ENCODE measurements around the gene VPS37B. TPM values are rescaled to one million over a fixed set of nuclear protein-coding genes. Genes with fewer than 3 reads are reported as not detected.
A peak's percentile ranks its signal among the peaks of the same experiment; 100 is the strongest.

The VPS37B gene
- total RNA-seq, 4 donors from 2014 or later, result 35.6 to 66.1 (median 63.5) TPM

DNA sequence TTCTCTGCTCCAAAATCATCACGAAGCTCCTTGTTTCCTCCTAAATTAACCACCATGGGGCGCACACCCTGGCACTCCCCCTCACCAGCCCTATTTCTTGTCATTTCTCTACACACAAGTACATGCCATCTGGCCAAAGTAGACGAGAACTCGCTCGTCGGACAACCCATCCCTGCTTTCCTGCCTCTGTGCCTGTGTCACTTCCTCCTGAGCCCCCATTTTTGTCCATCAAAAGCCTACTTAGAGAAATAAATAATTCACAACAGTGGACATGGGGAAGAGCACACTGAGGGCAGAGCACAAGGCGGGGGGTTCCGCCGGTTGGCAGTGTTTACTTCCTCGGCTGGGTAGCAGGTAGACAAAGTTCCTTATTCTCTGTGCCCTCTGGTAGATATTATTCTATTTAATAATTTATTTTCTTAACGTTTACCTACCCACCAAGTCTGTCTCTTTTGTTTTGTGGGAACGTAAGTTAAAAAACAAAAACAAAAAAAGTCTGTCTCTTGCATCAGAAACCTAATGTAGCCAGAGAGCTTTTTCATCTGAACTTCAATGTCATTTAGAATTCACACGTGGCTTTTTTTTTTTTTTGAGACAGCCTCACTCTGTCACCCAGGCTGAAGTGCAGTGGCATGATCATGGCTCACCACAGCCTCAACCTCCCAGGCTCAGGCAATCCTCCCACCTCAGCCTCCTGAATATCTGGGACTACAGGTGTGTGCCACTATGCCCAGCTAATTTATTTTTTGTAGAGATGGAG lies 6.0 kb downstream of the VPS37B start:
- 83 to 84% methylated on average over 13 of the region's 13 CpGs for WGBS, 2 donors
- H3K4me3 ChIP-seq (replicated peaks in 1 of 3), result no peak overlapping the region
- intact Hi-C loops (cut with DNase I), result no loop called here
- H3K36me3 ChIP-seq, result no peaks in the 10 kb centered on the region
- no peak for DNase-seq
- no peaks in the 10 kb centered on the region for H3K9me3 ChIP-seq
- TF ChIP-seq CTCF (IDR thresholded peaks at IDR 0.05) (no peak), POLR2A (IDR thresholded peaks at IDR 0.05) (no peak)
- peak overlapping the region; percentile 82 to 100 (median 95) for H3K27ac ChIP-seq
- no peaks in the 10 kb centered on the region for H3K27me3 ChIP-seq
- H3K4me1 ChIP-seq, result peaks cover 80 to 86% of the 10 kb centered on the region in 2 donors

GRCh38 chr12:122888232-122888752 lies 7.6 kb downstream of the VPS37B start:
- peak overlapping the region in 1 of 3 donors; percentile 6 for H3K4me3 ChIP-seq (replicated peaks in 1 of 3)
- peak; percentile 95 for DNase-seq
- no peaks in the 10 kb centered on the region for H3K9me3 ChIP-seq
- intact Hi-C loops (cut with DNase I), result no loop called here
- WGBS, 2 donors, result 11 to 20% methylated on average over 12 of the region's 12 CpGs
- peak in 1 of 2 donors; percentile 83 for TF ChIP-seq POLR2A (IDR thresholded peaks at IDR 0.05)
- TF ChIP-seq CTCF (IDR thresholded peaks at IDR 0.05), result no peak
- no peaks in the 10 kb centered on the region for H3K36me3 ChIP-seq
- H3K27ac ChIP-seq, result peak overlapping the region; percentile 82 to 100 (median 95)
- H3K27me3 ChIP-seq, result no peaks in the 10 kb centered on the region
- peaks cover 79 to 90% of the 10 kb centered on the region in 2 donors for H3K4me1 ChIP-seq

DNA sequence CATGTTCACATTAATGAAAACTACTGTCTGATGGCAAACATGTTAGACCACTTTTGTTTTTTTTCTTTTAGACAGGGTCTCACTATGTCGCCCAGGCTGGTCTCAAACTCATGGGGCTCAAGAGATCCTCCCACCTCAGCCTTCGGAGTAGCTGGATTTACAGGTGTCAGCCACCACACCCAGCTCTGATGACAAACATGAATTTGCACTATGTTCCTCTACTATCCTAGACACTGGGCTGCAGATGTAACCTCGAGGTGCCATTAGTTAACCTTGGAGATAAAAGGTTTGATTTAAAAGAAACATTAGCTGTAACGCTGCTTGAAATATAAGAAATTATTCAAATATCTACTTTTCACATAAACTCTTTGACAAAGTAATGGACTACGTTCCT lies 8.1 kb downstream of the VPS37B start:
- intact Hi-C loops (cut with DNase I), result no loop called here
- 82 to 84% methylated on average over 5 of the region's 5 CpGs for WGBS, 2 donors
- H3K27me3 ChIP-seq, result no peaks in the 10 kb centered on the region
- H3K9me3 ChIP-seq, result no peaks in the 10 kb centered on the region
- peak overlapping the region; percentile 82 to 100 (median 95) for H3K27ac ChIP-seq
- DNase-seq, result no peak
- H3K36me3 ChIP-seq, result no peaks in the 10 kb centered on the region
- TF ChIP-seq CTCF (IDR thresholded peaks at IDR 0.05), result no peak
- TF ChIP-seq POLR2A (IDR thresholded peaks at IDR 0.05), result no peak
- peaks cover 76 to 89% of the 10 kb centered on the region in 2 donors for H3K4me1 ChIP-seq
- H3K4me3 ChIP-seq (replicated peaks in 1 of 3), result peak overlapping the region in 1 of 3 donors; percentile 6

DNA sequence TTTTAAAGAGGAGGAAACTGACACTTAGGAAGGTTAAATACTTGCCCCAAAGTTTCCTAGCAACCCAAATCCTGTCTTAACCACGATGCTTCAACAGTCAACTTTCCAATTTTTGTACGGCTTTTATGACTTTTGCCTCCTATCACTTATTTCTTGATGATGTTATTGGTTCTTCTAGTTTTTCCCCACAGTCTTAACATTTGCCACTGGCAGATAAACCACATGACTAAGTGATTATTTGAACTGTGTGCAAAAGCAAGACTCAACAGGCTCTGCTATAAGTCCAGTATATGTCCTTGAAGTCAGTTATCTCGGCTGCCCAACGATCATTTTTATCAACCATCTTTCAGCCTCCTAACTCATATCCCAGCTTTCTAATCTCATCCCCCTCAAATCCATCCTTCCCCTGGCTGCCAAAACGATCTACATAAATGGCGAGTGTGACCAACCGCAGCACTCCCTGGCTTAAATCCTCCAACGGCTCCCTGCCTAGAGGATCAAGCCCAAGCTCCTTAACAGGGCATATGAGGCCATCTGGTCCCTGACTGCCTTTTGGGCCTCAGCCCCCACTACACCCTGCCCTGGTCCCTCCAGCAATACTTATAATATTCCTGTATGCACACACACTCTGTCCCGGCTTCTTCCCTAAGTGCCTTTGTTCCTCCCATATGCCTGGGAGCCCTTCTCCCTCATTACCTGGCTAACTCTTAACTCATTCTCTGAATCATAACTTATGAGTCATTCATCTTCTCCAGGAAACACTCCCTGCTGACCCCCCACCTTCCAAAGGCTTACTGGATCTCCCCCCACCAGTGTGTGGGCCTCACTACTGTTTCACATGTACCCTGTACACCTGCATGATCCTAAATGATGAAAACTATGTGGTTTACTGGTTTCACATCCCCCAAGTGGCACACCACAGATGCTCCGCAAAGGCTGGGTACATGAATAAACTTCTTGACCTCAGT lies 8.8 kb downstream of the VPS37B start:
- H3K9me3 ChIP-seq, result no peaks in the 10 kb centered on the region
- no peak for TF ChIP-seq POLR2A (IDR thresholded peaks at IDR 0.05)
- no peak for TF ChIP-seq CTCF (IDR thresholded peaks at IDR 0.05)
- WGBS, 2 donors, result 73 to 87% methylated on average over 10 of the region's 10 CpGs
- H3K4me3 ChIP-seq (replicated peaks in 1 of 3), result no peak overlapping the region
- no peak for DNase-seq
- peaks cover 73 to 82% of the 10 kb centered on the region in 2 donors for H3K4me1 ChIP-seq
- intact Hi-C loops (cut with DNase I), result no loop called here
- no peaks in the 10 kb centered on the region for H3K36me3 ChIP-seq
- H3K27ac ChIP-seq, result peak overlapping the region; percentile 82 to 100 (median 95)
- no peaks in the 10 kb centered on the region for H3K27me3 ChIP-seq
